Liver (tissue), 9 donors: Measurements from ENCODE around the gene NISCH. TPM values are rescaled to one million over a fixed set of nuclear protein-coding genes. Genes with fewer than 3 reads are reported as not detected.

ENCODE experiments used
- DNase-seq: peaks from one replicate; pipeline ENCODE4 v3.0.0-alpha.2; 2017; ENCODE audit warnings: low spot score
- H3K27ac ChIP-seq, 2 donors: one replicate each; pipeline ENCODE4 v1.7.0; 2013; ENCODE audit warnings: inconsistent platforms in 2 of 2, low read length in 2 of 2, control low read depth in 1 of 2, low read depth in 1 of 2, mild to moderate bottlenecking in 1 of 2
- H3K27me3 ChIP-seq, 4 donors: one replicate each; pipeline versions ENCODE4 v1.6.1 to v1.7.0; 2013; ENCODE audit warnings: low read length in 3 of 4, inconsistent platforms in 1 of 4, mild to moderate bottlenecking in 1 of 4, moderate library complexity in 1 of 4; ENCODE audit not compliant: control insufficient read depth in 4 of 4, insufficient read depth in 4 of 4
- H3K36me3 ChIP-seq, 4 donors: one replicate each; pipeline versions ENCODE4 v1.6.1 to v1.7.0; 2013; ENCODE audit warnings: low read length in 3 of 4, mild to moderate bottlenecking in 3 of 4, low read depth in 1 of 4, moderate library complexity in 1 of 4; ENCODE audit not compliant: control insufficient read depth in 4 of 4, insufficient read depth in 3 of 4
- H3K4me1 ChIP-seq, 4 donors: one replicate each; pipeline versions ENCODE4 v1.6.1 to v1.7.0; 2013; ENCODE audit warnings: low read length in 3 of 4, mild to moderate bottlenecking in 3 of 4, moderate library complexity in 1 of 4; ENCODE audit not compliant: control insufficient read depth in 4 of 4, insufficient read depth in 4 of 4
- H3K4me3 ChIP-seq, 3 donors: one replicate each; pipeline versions ENCODE4 v1.6.1 to v1.7.0; 2013; ENCODE audit warnings: low read length in 3 of 3, control low read depth in 1 of 3, low read depth in 1 of 3, mild to moderate bottlenecking in 1 of 3
- H3K9ac ChIP-seq, 2 donors: one replicate each; pipeline ENCODE4 v1.7.0; 2013; ENCODE audit warnings: low read length in 2 of 2, mild to moderate bottlenecking in 2 of 2, moderate library complexity in 2 of 2, control low read depth in 1 of 2, low read depth in 1 of 2
- H3K9me3 ChIP-seq, 4 donors: one replicate each; pipeline versions ENCODE4 v1.6.1 to v1.7.0; 2013; ENCODE audit warnings: low read length in 3 of 4; ENCODE audit not compliant: control insufficient read depth in 4 of 4
- EGR1 ChIP-seq, 2 donors: IDR thresholded peaks; 2 replicates each; pipeline ENCODE4 v1.6.1; 2016 to 2018; ENCODE audit warnings: antibody characterized with exemption in 2 of 2, low read depth in 2 of 2
- FOXA1 ChIP-seq: IDR thresholded peaks from 2 replicates; pipeline ENCODE4 v1.6.1; 2016; ENCODE audit warnings: antibody characterized with exemption
- FOXA2 ChIP-seq: IDR thresholded peaks from 2 replicates; pipeline ENCODE4 v1.6.1; 2016; ENCODE audit warnings: antibody characterized with exemption
- GABPA ChIP-seq, 2 donors: IDR thresholded peaks in 1 of 2; conservative IDR thresholded peaks in 1 of 2; 2 replicates each; pipeline ENCODE4 v1.6.1; 2016; ENCODE audit warnings: antibody characterized with exemption in 2 of 2, mild to moderate bottlenecking in 1 of 2, moderate library complexity in 1 of 2
- HNF4A ChIP-seq, 2 donors: conservative IDR thresholded peaks; 2 replicates each; pipeline ENCODE4 v1.6.1; 2016; ENCODE audit warnings: antibody characterized with exemption in 2 of 2, mild to moderate bottlenecking in 2 of 2
- HNF4G ChIP-seq: IDR thresholded peaks from 2 replicates; pipeline ENCODE4 v1.6.1; 2016; ENCODE audit warnings: antibody characterized with exemption
- JUND ChIP-seq, 2 donors: IDR thresholded peaks; 2 replicates each; pipeline ENCODE4 v1.6.1; 2016; ENCODE audit warnings: antibody characterized with exemption in 2 of 2
- NR2F2 ChIP-seq: IDR thresholded peaks from 2 replicates; pipeline ENCODE4 v1.6.1; 2016; ENCODE audit warnings: antibody characterized with exemption
- RAD21 ChIP-seq, 2 donors: IDR thresholded peaks; 2 replicates each; pipeline ENCODE4 v1.6.1; 2016; ENCODE audit warnings: antibody characterized with exemption in 2 of 2, mild to moderate bottlenecking in 2 of 2
- RXRA ChIP-seq, 2 donors: IDR thresholded peaks; 2 replicates each; pipeline ENCODE4 v1.6.1; 2017 to 2018; ENCODE audit warnings: antibody characterized with exemption in 2 of 2, mild to moderate bottlenecking in 1 of 2
- SP1 ChIP-seq: IDR thresholded peaks from 2 replicates; pipeline ENCODE4 v1.6.1; 2018; ENCODE audit warnings: antibody characterized with exemption, mild to moderate bottlenecking
- TAF1 ChIP-seq: conservative IDR thresholded peaks from 2 replicates; pipeline ENCODE4 v1.6.1; 2016; ENCODE audit warnings: antibody characterized with exemption, mild to moderate bottlenecking
- YY1 ChIP-seq: IDR thresholded peaks from 2 replicates; pipeline ENCODE4 v1.6.1; 2016; ENCODE audit warnings: antibody characterized with exemption, mild to moderate bottlenecking
- ZBTB33 ChIP-seq: IDR thresholded peaks from 2 replicates; pipeline ENCODE4 v1.6.1; 2016; ENCODE audit warnings: antibody characterized with exemption
- WGBS: extraction: QIAGEN DNeasy Blood & Tissue Kit; methylation state at CpG from one replicate; pipeline ENCODE4 v1.1.7; 2013; 5-methylcytosine and 5-hydroxymethylcytosine counted together
- polyA plus RNA-seq, 2 donors: library from polyadenylated mRNA; stranded (reverse) in 1 of 2; unstranded in 1 of 2; fragments of 200-250 nt in 1 of 2; fragments of >200 nt in 1 of 2; fragmentation: Nextera tagmentation in 1 of 2; extraction: Ambion mirVana in 1 of 2; gene quantifications; one replicate each; pipeline versions ENCODE4 v1.2.1 to v1.2.3, GENCODE V29; 2013 to 2015
- total RNA-seq, 2 donors: library from RNA; depleted of rRNA; stranded (reverse); fragments of >200 nt; gene quantifications; one replicate each; pipeline ENCODE4 v1.2.3, GENCODE V29; 2014
- TF ChIP-seq, protein P1 (sequence below): IDR thresholded peaks from 2 replicates; pipeline ENCODE4 v1.6.1; 2016; ENCODE audit warnings: antibody characterized with exemption, mild to moderate bottlenecking
- TF ChIP-seq, protein P2 (sequence below): IDR thresholded peaks from 2 replicates; pipeline ENCODE4 v1.6.1; 2016; ENCODE audit warnings: antibody characterized with exemption
- TF ChIP-seq, protein P3 (sequence below): IDR thresholded peaks from 2 replicates; pipeline ENCODE4 v1.6.1; 2016; ENCODE audit warnings: antibody characterized with exemption
- TF ChIP-seq, protein P4 (sequence below): fragments of 150-350 bp; IDR thresholded peaks from 2 replicates; pipeline ENCODE4 v1.5.1; 2017; ENCODE audit warnings: improper control_type of control experiment, low read depth, low read length; ENCODE audit not compliant: missing input control
- donor health status: healthy.
- donor health status: healthy.
- donor health status: healthy.
- donor health status: healthy.
- donor health status: healthy.

NISCH gene
- total and polyA plus RNA-seq, 4 donors: 10.8 to 39.8 (median 17.6) TPM

- H3K9me3 ChIP-seq: no peaks in the 10 kb centered on the region
- WGBS: 97% methylated on average over 7 of the region's 7 CpGs
- no peak overlapping the region for H3K4me3 ChIP-seq
- peak; percentile 46 for DNase-seq
- no peaks in the 10 kb centered on the region for H3K27me3 ChIP-seq
- peaks cover 0 to 17% (median 2%) of the 10 kb centered on the region in 4 donors for H3K4me1 ChIP-seq
- no peak overlapping the region for H3K9ac ChIP-seq
- no peak overlapping the region for H3K27ac ChIP-seq
- TF ChIP-seq FOXA2 (no peak), YY1 (no peak), TAF1 (no peak), RXRA (IDR thresholded peaks at IDR 0.05) (no peak), JUND (IDR thresholded peaks at IDR 0.05) (no peak), SP1 (no peak), GABPA (IDR thresholded peaks at IDR 0.05 in 1 of 2, conservative IDR thresholded peaks at IDR 0.05 in 1 of 2) (no peak), NR2F2 (no peak), EGR1 (IDR thresholded peaks at IDR 0.05; ENCODE audit: low read depth in 2 of 2) (no peak), FOXA1 (no peak), HNF4G (no peak), RAD21 (IDR thresholded peaks at IDR 0.05) (no peak), ZBTB33 (no peak), HNF4A (conservative IDR thresholded peaks at IDR 0.05) (no peak)
- TF ChIP-seq, protein P1, sequence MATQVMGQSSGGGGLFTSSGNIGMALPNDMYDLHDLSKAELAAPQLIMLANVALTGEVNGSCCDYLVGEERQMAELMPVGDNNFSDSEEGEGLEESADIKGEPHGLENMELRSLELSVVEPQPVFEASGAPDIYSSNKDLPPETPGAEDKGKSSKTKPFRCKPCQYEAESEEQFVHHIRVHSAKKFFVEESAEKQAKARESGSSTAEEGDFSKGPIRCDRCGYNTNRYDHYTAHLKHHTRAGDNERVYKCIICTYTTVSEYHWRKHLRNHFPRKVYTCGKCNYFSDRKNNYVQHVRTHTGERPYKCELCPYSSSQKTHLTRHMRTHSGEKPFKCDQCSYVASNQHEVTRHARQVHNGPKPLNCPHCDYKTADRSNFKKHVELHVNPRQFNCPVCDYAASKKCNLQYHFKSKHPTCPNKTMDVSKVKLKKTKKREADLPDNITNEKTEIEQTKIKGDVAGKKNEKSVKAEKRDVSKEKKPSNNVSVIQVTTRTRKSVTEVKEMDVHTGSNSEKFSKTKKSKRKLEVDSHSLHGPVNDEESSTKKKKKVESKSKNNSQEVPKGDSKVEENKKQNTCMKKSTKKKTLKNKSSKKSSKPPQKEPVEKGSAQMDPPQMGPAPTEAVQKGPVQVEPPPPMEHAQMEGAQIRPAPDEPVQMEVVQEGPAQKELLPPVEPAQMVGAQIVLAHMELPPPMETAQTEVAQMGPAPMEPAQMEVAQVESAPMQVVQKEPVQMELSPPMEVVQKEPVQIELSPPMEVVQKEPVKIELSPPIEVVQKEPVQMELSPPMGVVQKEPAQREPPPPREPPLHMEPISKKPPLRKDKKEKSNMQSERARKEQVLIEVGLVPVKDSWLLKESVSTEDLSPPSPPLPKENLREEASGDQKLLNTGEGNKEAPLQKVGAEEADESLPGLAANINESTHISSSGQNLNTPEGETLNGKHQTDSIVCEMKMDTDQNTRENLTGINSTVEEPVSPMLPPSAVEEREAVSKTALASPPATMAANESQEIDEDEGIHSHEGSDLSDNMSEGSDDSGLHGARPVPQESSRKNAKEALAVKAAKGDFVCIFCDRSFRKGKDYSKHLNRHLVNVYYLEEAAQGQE: no peak
- TF ChIP-seq, protein P2, sequence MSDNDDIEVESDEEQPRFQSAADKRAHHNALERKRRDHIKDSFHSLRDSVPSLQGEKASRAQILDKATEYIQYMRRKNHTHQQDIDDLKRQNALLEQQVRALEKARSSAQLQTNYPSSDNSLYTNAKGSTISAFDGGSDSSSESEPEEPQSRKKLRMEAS: no peak
- TF ChIP-seq, protein P3, sequence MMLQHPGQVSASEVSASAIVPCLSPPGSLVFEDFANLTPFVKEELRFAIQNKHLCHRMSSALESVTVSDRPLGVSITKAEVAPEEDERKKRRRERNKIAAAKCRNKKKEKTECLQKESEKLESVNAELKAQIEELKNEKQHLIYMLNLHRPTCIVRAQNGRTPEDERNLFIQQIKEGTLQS: no peak
- TF ChIP-seq, protein P4, sequence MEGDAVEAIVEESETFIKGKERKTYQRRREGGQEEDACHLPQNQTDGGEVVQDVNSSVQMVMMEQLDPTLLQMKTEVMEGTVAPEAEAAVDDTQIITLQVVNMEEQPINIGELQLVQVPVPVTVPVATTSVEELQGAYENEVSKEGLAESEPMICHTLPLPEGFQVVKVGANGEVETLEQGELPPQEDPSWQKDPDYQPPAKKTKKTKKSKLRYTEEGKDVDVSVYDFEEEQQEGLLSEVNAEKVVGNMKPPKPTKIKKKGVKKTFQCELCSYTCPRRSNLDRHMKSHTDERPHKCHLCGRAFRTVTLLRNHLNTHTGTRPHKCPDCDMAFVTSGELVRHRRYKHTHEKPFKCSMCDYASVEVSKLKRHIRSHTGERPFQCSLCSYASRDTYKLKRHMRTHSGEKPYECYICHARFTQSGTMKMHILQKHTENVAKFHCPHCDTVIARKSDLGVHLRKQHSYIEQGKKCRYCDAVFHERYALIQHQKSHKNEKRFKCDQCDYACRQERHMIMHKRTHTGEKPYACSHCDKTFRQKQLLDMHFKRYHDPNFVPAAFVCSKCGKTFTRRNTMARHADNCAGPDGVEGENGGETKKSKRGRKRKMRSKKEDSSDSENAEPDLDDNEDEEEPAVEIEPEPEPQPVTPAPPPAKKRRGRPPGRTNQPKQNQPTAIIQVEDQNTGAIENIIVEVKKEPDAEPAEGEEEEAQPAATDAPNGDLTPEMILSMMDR: no peak
- H3K36me3 ChIP-seq: peaks cover 13 to 37% (median 22%) of the 10 kb centered on the region in 4 donors
Observed at GRCh38 chr3:52493232-52494017, 38.0 kb downstream of the NISCH start.
